Stimulated activated CD8-positive, alpha-beta memory T cell treated with anti-CD3 and anti-CD28 coated beads, Interleukin-4, amount 100 ng/mL, for 48 hours (primary cell): ENCODE results near the gene PCSK2.

Experiments used
- DNase-seq: peaks from one replicate; pipeline ENCODE4 v3.0.0-alpha.2; 2020

The PCSK2 gene

GRCh38 chr20:17407550-17407949 lies 180.7 kb downstream of the PCSK2 start:
- DNase-seq, result no peak

DNA sequence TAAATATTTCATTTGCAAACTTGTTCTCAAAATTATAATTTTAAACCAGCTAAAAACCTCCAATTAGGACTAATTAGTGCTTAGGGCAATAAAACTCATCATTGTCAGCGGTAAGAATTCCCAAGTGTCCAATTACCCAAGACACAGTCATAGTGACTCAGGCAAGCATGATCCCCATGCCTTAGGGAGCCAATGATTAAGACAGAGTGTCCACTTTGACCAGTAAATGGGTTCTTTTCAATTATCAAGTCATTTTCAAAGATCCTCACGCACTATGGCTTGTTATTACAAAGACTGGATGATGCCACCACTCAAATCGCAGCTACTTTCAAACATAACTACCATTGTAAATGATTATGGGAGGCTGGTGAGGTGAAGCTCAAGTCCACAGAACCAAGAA lies 190.4 kb downstream of the PCSK2 start:
- no peak for DNase-seq

- no peak for DNase-seq
Measured at GRCh38 chr20:17418737-17419136, 191.9 kb downstream of the PCSK2 start.

DNA sequence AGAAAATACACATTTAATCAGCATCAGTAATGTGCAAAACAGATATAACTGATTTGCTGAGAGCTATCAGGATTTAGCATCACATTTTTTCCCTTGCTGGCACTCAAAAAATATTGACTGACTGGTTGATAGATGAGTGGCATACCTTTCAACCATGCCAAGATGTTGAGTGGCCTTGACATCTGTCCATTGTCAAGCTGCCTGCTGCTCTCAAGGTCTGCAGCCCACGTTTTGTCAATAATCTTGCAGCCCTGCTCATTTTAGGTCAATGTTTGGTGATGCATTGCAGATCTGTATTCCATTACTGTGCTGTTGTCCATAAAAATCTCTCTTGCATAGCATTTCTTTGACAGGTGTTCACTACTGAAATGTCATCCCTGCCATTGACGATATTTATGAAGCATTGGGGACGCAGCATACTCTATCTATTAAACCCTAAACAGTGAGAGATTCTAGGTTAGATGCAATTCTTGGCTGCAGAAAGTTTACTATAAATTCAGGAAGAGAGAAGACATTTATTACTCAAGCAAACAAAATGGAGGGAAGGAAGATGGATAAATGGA lies 192.7 kb downstream of the PCSK2 start:
- DNase-seq, result no peak

DNA sequence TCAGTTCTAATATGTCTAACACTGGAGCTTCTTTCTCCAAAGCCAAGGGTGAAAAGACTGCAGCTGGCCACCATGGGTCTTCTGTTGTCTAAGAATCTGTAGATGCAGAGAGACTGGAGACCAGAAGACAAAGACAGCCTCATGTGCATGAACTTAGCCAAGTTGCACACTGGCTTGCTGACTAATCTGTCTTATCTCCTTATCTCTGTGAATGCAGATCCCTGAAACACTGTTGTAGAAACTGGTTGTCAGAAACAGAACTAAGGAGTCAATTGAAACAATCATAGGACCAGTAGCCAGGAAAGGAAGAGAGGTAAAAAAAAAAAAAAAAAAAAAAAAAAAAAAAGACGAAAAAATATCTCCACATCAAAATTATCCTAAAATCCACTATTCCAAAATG lies 194.7 kb downstream of the PCSK2 start:
- no peak for DNase-seq

DNA sequence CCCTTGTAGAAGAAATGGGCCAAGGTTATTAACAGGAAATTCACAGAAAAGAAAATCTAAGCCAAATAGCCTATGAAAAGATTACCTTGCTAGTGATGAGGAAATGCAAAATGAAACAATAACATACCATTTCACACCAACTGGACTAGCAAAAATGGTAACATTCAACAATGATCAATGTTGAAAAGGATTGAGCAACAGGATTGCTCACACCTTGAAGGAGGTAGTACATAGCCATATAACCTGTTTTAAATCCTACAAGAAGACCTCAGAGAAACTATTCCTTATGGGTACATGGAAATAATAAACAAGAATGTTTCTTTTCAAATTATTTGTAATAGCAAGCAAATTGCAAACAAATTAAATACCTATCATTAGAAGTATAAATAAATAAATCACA lies 196.9 kb downstream of the PCSK2 start:
- no peak for DNase-seq

GRCh38 chr20:17427638-17428037 lies 200.8 kb downstream of the PCSK2 start:
- no peak for DNase-seq

- DNase-seq, result no peak
Measured at GRCh38 chr20:17430125-17430950, 203.5 kb downstream of the PCSK2 start.

- DNase-seq, result peak; percentile 69
Measured at GRCh38 chr20:17431621-17432364, 205.0 kb downstream of the PCSK2 start.

DNA sequence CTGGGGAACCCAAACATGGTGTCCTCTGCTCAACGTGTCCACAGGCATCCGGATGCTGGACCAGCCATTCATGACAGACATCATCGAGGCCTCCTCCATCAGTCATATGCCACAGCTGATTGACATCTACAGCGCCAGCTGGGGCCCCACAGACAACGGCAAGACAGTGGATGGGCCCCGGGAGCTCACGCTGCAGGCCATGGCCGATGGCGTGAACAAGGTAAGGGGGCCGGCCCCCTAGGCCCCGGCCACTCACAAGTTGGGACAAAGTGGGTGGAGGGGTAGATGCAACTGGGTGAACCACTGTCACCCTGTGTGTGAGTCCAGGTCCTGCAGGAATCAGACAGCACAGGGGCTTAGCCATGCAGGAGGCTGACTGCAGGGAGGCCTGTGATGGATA lies 209.8 kb downstream of the PCSK2 start:
- no peak for DNase-seq

- no peak for DNase-seq
Measured at GRCh38 chr20:17437251-17437650, 210.4 kb downstream of the PCSK2 start.

DNA sequence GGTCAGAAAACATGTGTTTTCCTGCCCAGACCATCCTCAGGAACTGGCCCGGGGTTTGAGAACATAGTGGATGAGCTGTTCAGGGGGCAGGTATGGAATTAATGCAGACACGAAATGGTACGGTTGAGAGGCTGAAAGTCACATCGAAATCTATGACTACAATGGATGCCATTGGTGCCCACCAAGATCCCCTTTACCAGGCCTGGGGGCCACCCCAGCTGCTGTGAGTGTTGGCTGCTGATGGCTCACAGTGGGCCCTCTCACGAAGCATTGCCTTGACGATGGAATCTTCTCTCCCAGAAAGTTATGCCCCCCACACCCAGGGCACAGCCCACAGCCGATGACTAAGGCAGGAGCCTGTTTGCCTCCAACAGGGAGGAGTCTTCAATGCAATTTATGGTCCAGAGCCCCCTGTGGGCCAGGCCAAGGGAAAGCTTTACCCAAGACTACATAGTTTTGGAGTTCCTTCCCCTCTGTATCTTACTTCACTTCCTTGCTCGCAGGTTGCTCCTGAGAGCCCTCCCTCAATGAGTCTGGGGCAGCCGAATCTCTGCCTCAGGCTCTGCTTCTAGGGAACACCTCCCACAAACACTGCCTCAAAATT lies 211.7 kb downstream of the PCSK2 start:
- DNase-seq, result no peak

DNA sequence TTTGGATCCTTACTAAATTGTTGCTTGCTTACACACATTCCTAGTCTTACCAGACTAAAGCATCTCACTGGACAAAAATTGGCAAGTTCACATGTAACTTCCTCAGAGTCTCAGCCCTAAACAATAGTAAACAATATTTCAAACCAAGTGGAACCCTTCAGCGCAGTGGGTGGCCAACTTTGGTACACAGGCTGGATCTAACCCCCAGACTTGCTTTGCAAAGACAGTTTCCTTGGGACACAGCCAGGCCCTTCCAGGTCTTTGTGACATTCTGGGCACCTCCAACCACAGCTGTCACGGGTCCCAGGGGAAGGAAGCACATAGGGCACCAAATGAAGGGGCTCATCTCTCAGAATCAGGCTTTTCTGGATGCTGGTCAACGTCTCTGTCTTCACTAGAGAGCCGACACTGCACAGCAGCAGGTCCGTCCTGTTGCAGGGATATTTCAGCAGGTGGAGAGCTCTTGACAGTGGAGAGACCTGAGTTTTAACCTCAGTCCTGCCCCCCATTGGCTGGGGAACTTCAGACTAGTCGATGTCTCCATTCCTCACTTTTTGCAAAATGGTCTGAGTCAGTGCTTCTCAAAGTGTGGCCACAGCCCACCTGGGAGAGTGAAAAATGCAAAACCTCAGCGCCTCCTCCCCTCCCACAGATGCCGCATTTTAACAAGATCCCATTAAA lies 212.9 kb downstream of the PCSK2 start:
- no peak for DNase-seq

DNA sequence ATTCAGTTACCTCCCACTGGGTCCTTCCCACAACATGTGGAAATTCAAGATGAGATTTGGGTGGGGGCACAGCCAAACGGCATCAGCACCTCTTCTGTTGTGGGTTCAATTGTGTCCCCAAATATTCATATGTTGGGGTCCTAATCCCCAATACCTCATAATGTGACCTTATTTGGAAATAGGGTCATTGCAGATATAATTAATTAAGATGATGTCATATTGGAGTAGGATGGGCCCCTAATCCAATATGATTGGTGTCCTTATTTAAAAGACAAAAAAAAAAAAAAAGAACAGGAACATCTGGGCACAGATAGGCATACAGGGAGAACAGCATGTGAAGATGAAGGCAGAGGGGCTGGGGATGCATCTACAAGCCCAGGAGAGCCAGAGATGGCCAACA lies 214.9 kb downstream of the PCSK2 start:
- DNase-seq, result no peak

- no peak for DNase-seq
Measured at GRCh38 chr20:17442588-17442987, 215.7 kb downstream of the PCSK2 start.

DNA sequence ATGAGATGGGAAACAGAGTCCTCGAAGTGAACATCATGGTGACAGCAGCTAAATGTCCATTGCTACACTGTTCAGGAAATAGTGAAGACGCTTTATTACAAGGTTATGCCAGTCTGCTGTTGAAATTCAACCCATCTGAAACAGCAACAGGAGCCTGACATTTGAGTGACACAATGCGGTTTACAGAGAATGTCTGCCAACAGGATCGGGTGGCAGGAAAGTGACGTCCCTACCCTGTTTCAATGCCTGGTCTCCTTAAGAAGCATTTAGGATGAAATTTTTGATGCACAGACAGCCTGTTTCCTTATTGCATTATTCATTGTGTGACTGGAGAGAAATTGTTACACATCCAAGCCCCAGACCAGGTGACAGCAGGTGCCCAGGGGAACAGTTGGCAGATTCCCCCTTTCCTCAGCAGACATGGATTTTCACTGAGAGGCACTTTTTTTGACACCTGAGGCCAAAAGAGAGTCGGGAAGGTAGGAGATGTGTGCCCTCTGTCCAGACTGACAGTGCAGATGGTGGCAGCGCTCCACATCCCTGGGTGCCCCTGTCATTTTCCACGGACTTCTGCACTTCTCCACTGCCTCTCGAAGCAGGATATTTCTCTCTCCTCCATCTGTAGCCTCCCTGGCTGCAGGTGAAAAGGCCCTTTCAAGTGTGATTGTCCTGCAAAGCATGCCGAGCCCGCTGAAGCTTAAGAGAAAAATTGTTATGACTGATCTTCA lies 216.5 kb downstream of the PCSK2 start:
- no peak for DNase-seq

GRCh38 chr20:17444091-17444490 lies 217.3 kb downstream of the PCSK2 start:
- DNase-seq, result no peak

- DNase-seq, result no peak
Measured at GRCh38 chr20:17445543-17445942, 218.7 kb downstream of the PCSK2 start.

DNA sequence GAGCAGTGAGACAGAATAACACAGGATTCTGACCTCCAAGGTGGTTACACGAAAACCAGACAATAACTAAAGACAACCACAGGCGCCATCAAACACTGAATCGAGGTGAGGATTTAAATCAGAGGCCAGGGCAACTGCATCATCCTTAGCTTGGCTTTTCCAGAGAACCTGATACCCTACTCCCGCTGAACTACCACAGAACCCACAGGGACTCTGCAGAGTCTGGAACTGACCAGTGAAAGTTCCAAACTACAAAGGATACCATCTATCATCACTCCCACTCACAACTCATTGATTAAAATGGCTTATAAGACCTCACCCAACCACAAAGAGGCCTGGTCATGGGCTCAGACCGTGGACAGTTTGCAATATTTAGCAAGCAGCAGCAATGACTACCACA lies 219.3 kb downstream of the PCSK2 start:
- no peak for DNase-seq

DNA sequence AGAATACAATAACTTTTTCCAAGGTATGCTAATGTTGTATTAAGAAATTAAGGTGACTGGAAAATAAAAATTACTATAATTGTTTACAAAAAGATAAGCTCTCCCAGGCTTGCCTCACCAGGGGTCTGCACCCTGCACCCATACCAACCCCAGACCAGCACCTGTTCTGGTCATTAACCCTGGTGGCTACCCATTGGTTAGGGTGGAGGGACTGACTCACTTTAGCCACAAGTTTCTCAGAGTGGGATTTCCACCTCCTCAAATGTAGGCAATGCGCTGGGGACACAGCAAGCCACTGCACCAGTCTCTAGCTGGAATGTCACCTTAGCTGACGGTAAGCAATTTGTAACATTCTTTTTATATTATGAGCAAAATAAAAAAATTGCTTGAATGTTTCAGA lies 221.2 kb downstream of the PCSK2 start:
- no peak for DNase-seq

DNA sequence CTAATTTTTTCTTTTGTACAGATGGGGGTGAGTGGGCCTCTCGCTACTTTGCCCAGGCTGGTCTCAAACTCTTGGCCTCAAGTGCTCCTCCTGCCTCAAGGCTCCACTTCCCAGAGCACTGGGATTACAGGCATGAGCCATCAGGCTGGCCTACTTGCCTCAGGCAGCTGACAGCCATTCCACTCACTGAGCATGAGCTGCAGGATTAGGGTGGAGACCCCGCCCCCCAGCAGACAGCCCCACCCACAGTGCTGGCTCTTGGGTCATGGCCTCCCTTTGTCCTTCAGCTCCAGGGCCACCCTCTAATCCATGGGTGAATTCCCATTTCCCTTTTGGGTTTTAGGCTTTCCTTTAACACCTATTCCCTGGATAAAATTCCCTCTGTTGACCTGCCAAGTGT lies 222.2 kb downstream of the PCSK2 start:
- DNase-seq, result no peak

- no peak for DNase-seq
Measured at GRCh38 chr20:17452441-17452840, 225.6 kb downstream of the PCSK2 start.
